GM12878 (cell line): ENCODE results near the gene LANCL1. TPM values are rescaled to one million over a fixed set of nuclear protein-coding genes. Genes with fewer than 3 reads are reported as not detected.

ENCODE experiments used
- ATAC-seq: fragments of 200-7000 bp; cut with Tn5 transposase; 3 replicates; pipeline ENCODE4 v1.9.1; 2020; ENCODE audit warnings: mild to moderate bottlenecking, moderate library complexity
- BruUV-seq: library from RNA; stranded (reverse); fragments of 400-500 nt; replicated peaks from 2 replicates; lab custom pipeline; 2021; lab: Mats Ljungman, UMichigan
- CTCF ChIA-PET: fragments of 300-600 bp; sonication (Branson Sonifier 250); formaldehyde crosslinking; extraction: SDS; loops from one replicate; lab custom pipeline; 2021; ENCODE audit warnings: inconsistent platforms; lab: Yijun Ruan, JAX
- POLR2A ChIA-PET: fragments of 350-600 bp; formaldehyde crosslinking; extraction: SDS; loops from one replicate; lab custom pipeline; 2021; ENCODE audit warnings: inconsistent platforms; lab: Charles Lee
- RAD21 ChIA-PET: fragments of 300-600 bp; sonication (Branson Sonifier 250); formaldehyde crosslinking; loops from one replicate; lab custom pipeline; 2023; ENCODE audit warnings: antibody characterized with exemption; ENCODE audit not compliant: unreplicated experiment; lab: Charles Lee
- SMC1A ChIA-PET: fragments of 300-600 bp; sonication (Branson Sonifier 250); formaldehyde crosslinking; loops from one replicate; lab custom pipeline; 2023; ENCODE audit not compliant: unreplicated experiment, uncharacterized antibody; lab: Charles Lee
- DNase-seq: peaks from one replicate; pipeline ENCODE4 v3.0.0-alpha.2; 2011; ENCODE audit warnings: low read depth, low spot score
- FAIRE-seq: peaks from 3 replicates; lab custom pipeline; 2011; peaks lifted over from hg19 to GRCh38; lab: Jason Lieb, UNC
- H2AFZ ChIP-seq: 2 replicates; pipeline ENCODE4 v1.6.0; 2011; ENCODE audit warnings: low read depth, low read length, control low read depth; ENCODE audit not compliant: control insufficient read depth
- H3K27ac ChIP-seq: 2 replicates; pipeline ENCODE4 v1.5.1; 2011; ENCODE audit warnings: control low read depth; ENCODE audit not compliant: control insufficient read depth, insufficient read depth
- H3K27me3 ChIP-seq, 2 experiments: replicated peaks in 1 of 2; 2 replicates each; pipeline versions ENCODE4 v1.6.0 to v1.6.1; 2011; ENCODE audit warnings: low read length in 1 of 2; ENCODE audit not compliant: control insufficient read depth in 2 of 2, insufficient read depth in 2 of 2
- H3K36me3 ChIP-seq, 2 experiments: 2 replicates each; pipeline ENCODE4 v1.5.1; 2011; ENCODE audit warnings: low read length in 1 of 2; ENCODE audit not compliant: control insufficient read depth in 2 of 2, insufficient read depth in 2 of 2
- H3K4me1 ChIP-seq: 2 replicates; pipeline ENCODE4 v1.6.1; 2011; ENCODE audit warnings: mild to moderate bottlenecking, low read length, moderate library complexity, mixed read lengths; ENCODE audit not compliant: control insufficient read depth, insufficient read depth
- H3K4me2 ChIP-seq: 2 replicates; pipeline ENCODE4 v1.6.0; 2011; ENCODE audit warnings: control low read depth; ENCODE audit not compliant: control insufficient read depth, insufficient read depth
- H3K4me3 ChIP-seq: fragments of 200-600 bp; sonication (generic); 2 replicates; pipeline ENCODE4 v1.5.1; 2016
- H3K79me2 ChIP-seq: 2 replicates; pipeline ENCODE4 v1.6.0; 2011; ENCODE audit warnings: low read length; ENCODE audit not compliant: control insufficient read depth, insufficient read depth
- H3K9ac ChIP-seq: 2 replicates; pipeline ENCODE4 v1.8.0; 2011; ENCODE audit warnings: low read length, control low read depth, mixed read lengths; ENCODE audit not compliant: control insufficient read depth, insufficient read depth
- H3K9me3 ChIP-seq: replicated peaks from 3 replicates; pipeline ENCODE4 v1.5.1; 2011; ENCODE audit warnings: mild to moderate bottlenecking, low read length; ENCODE audit not compliant: control insufficient read depth, insufficient read depth
- H4K20me1 ChIP-seq: 2 replicates; pipeline ENCODE4 v1.6.0; 2011; ENCODE audit not compliant: control insufficient read depth, insufficient read depth
- EED ChIP-seq: sonication (generic); IDR thresholded peaks from 2 replicates; pipeline ENCODE4 v1.6.1; 2016; ENCODE audit warnings: antibody characterized with exemption, low read depth
- HDAC2 ChIP-seq: fragments of 200-600 bp; sonication (generic); IDR thresholded peaks from 2 replicates; pipeline ENCODE4 v1.6.1; 2017
- NFYA ChIP-seq: IDR thresholded peaks from 2 replicates; pipeline ENCODE4 v1.6.1; 2011; ENCODE audit warnings: low read depth, mild to moderate bottlenecking, low read length, improper control_type of control experiment, borderline replicate concordance
- NFYB ChIP-seq: IDR thresholded peaks from 2 replicates; pipeline ENCODE4 v1.6.1; 2011; ENCODE audit warnings: low read depth, mild to moderate bottlenecking, low read length, improper control_type of control experiment, moderate library complexity; ENCODE audit not compliant: insufficient read depth
- POLR2A ChIP-seq: IDR thresholded peaks from 2 replicates; pipeline ENCODE4 v1.6.1; 2011; ENCODE audit warnings: low read depth, mild to moderate bottlenecking, low read length
- RBBP5 ChIP-seq: fragments of 200-600 bp; sonication (generic); conservative IDR thresholded peaks from 2 replicates; pipeline ENCODE4 v1.6.1; 2016
- SRF ChIP-seq, 2 experiments: IDR thresholded peaks; 2 replicates each; pipeline ENCODE4 v1.6.1; 2011; ENCODE audit warnings: low read depth in 2 of 2, low read length in 2 of 2, mild to moderate bottlenecking in 1 of 2, moderate library complexity in 1 of 2
- SUPT20H ChIP-seq: IDR thresholded peaks from 2 replicates; pipeline ENCODE4 v1.6.1; 2011; ENCODE audit warnings: low read depth, mild to moderate bottlenecking, low read length, moderate library complexity, borderline replicate concordance; ENCODE audit not compliant: control insufficient read depth
- WGBS: methylation state at CpG from one replicate; pipeline ENCODE4 v1.1.6; 2016; ENCODE audit warnings: low lambda C conversion rate; ENCODE audit not compliant: insufficient replicate concordance, insufficient coverage; ENCODE audit errors: missing lambda C conversion rate; 5-methylcytosine and 5-hydroxymethylcytosine counted together
- in situ Hi-C: fragments of 300-500 bp; cut with MboI; formaldehyde crosslinking; loops from 9 replicates; pipeline ENCODE4 v1.14.3; 2018; ENCODE audit warnings: mixed read lengths
- intact Hi-C: fragments of 100-400 bp; cut with micrococcal nuclease; formaldehyde crosslinking; loops from one replicate; pipeline ENCODE4 v1.14.2; 2022; ENCODE audit not compliant: unreplicated experiment
- polyA plus RNA-seq, 11 experiments: library from polyadenylated mRNA; depleted of rRNA in 4 of 11; unstranded in 6 of 11; stranded (reverse) in 5 of 11; fragments of >200 nt; fragmentation: Nextera tagmentation in 4 of 11; fragmentation: Illumina TruSeq in 1 of 11; extraction: Ambion mirVana in 4 of 11; extraction: Trizol in 1 of 11; gene quantifications; 1 replicate in 1 of 11; 2 replicates in 10 of 11; pipeline versions ENCODE4 v1.2.1 to v1.2.3, GENCODE V29; 2011 to 2016; ENCODE audit warnings: inconsistent platforms in 2 of 11, missing spikeins in 2 of 11, low read depth in 1 of 11
- total RNA-seq, 4 experiments: library from RNA; depleted of rRNA in 3 of 4; stranded (reverse); fragments of >200 nt in 3 of 4; fragmentation: Illumina TruSeq in 1 of 4; extraction: Trizol in 1 of 4; gene quantifications; 2 replicates each; pipeline versions ENCODE4 v1.2.1 to v1.2.3, GENCODE V29; 2013 to 2021
- TF ChIP-seq, protein P1 (sequence below), 3 experiments: IDR thresholded peaks in 2 of 3; conservative IDR thresholded peaks in 1 of 3; 2 replicates each; pipeline ENCODE4 v1.5.1; 2011; ENCODE audit warnings: low read depth in 3 of 3, low read length in 3 of 3, mild to moderate bottlenecking in 3 of 3, control low read depth in 2 of 3, moderate library complexity in 2 of 3, inconsistent platforms in 1 of 3, mixed read lengths in 1 of 3; ENCODE audit not compliant: control insufficient read depth in 2 of 3, insufficient read depth in 1 of 3; ENCODE audit errors: extremely low read depth in 1 of 3
- TF ChIP-seq, protein P2 (sequence below): IDR thresholded peaks from 2 replicates; pipeline ENCODE4 v1.6.1; 2012; ENCODE audit warnings: low read length, inconsistent platforms

Gene LANCL1
- total and polyA plus RNA-seq, 10 of the 15 experiments (the other 5 are each of a cell fraction or from before 2014, with no cell fraction given) = 13.6 to 79.1 (median 26.9) TPM

DNA sequence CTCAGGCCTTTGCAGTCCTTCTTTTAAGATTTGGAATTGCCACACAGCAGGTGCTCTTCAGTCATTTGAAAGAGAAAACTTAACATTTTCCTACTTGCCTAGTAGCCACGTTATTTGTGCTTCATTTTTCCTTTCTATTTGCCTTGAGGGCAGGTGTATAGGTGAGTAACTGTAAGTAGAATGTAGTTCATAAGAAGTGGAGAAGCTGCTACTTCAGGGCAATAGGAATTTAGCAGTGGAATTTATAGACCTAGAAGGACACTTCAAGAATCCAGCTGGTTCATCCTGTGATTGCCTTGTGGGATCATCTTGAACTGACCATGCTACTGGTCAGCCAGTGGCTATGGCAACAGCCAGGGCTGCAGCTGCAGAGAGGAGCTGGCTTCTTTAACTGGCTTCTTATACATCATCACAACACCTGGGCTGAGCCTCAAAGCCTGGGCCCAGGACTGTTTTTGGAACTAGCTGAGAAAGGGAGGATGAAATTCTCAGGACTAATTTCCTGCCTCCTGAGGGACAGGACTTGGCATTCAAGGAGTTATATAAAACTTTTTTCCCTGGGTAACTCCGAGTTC is 5.1 kb upstream of the LANCL1 start:
- no peaks in the 10 kb centered on the region for H3K36me3 ChIP-seq
- H2AFZ ChIP-seq = no peak overlapping the region
- ChIA-PET RAD21 (no interaction called here), SMC1A (interaction anchor here (1.7 kb wide), 1 partner anchor 22 kb away, joined by 12 read pairs; no protein-coding TSS in a partner anchor), POLR2A (no interaction called here), CTCF (interaction anchor here (2.6 kb wide), 1 partner anchor 21 kb away, joined by 14 read pairs; no protein-coding TSS in a partner anchor)
- H3K9me3 ChIP-seq = no peaks in the 10 kb centered on the region; the same call in 1 of the 3 replicates
- TF ChIP-seq SRF (IDR thresholded peaks at IDR 0.05; ENCODE audit: low read depth in 2 of 2, low read length in 2 of 2) = no peak
- TF ChIP-seq, protein P1, sequence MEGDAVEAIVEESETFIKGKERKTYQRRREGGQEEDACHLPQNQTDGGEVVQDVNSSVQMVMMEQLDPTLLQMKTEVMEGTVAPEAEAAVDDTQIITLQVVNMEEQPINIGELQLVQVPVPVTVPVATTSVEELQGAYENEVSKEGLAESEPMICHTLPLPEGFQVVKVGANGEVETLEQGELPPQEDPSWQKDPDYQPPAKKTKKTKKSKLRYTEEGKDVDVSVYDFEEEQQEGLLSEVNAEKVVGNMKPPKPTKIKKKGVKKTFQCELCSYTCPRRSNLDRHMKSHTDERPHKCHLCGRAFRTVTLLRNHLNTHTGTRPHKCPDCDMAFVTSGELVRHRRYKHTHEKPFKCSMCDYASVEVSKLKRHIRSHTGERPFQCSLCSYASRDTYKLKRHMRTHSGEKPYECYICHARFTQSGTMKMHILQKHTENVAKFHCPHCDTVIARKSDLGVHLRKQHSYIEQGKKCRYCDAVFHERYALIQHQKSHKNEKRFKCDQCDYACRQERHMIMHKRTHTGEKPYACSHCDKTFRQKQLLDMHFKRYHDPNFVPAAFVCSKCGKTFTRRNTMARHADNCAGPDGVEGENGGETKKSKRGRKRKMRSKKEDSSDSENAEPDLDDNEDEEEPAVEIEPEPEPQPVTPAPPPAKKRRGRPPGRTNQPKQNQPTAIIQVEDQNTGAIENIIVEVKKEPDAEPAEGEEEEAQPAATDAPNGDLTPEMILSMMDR (IDR thresholded peaks at IDR 0.05 in 2 of 3, conservative IDR thresholded peaks at IDR 0.05 in 1 of 3; ENCODE audit: control insufficient read depth in 2 of 3, extremely low read depth in 1 of 3, insufficient read depth in 1 of 3, low read depth in 3 of 3, low read length in 3 of 3) = no peak
- no peak for TF ChIP-seq SUPT20H
- no peak for TF ChIP-seq EED
- no peak for TF ChIP-seq NFYA
- TF ChIP-seq NFYB = no peak
- TF ChIP-seq POLR2A = no peak
- TF ChIP-seq HDAC2 = no peak
- TF ChIP-seq RBBP5 = no peak
- TF ChIP-seq, protein P2, sequence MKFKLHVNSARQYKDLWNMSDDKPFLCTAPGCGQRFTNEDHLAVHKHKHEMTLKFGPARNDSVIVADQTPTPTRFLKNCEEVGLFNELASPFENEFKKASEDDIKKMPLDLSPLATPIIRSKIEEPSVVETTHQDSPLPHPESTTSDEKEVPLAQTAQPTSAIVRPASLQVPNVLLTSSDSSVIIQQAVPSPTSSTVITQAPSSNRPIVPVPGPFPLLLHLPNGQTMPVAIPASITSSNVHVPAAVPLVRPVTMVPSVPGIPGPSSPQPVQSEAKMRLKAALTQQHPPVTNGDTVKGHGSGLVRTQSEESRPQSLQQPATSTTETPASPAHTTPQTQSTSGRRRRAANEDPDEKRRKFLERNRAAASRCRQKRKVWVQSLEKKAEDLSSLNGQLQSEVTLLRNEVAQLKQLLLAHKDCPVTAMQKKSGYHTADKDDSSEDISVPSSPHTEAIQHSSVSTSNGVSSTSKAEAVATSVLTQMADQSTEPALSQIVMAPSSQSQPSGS = no peak
- no peak overlapping the region for H3K4me2 ChIP-seq
- no peaks in the 10 kb centered on the region for H3K27me3 ChIP-seq
- ATAC-seq (no peak), DNase-seq (no peak), FAIRE-seq (no peak)
- H3K9ac ChIP-seq = no peak overlapping the region
- 22% methylated on average over 2 of the region's 2 CpGs for WGBS
- BruUV-seq = no TSS peak
- H3K79me2 ChIP-seq = no peaks in the 10 kb centered on the region
- no peaks in the 10 kb centered on the region for H3K4me1 ChIP-seq
- H3K27ac ChIP-seq = no peak overlapping the region
- intact Hi-C loops (no loop called here), in situ Hi-C loops (no loop called here)
- H3K4me3 ChIP-seq = no peak overlapping the region
- no peaks in the 10 kb centered on the region for H4K20me1 ChIP-seq
